Measurements from ENCODE around the gene KIFC3.
"Not testable (repeated sequence)": the region's sequence is repeated elsewhere in the genome, so short reads cannot be mapped to it uniquely, and the experiment has no call there.

KIFC3 gene

GRCh38 chr16:57749101-57749692, 53.1 kb downstream of the KIFC3 start:
- peak overlapping the region; percentile 13; the same call in 1 of the 2 replicates for H3K27ac ChIP-seq
- ChIA-PET CTCF (interaction anchor here (0.5 to 1.2 kb wide), 3 partner anchors 14 to 173 kb away, joined by 3 to 12 read pairs (median 6); partner anchors contain the start of gene KATNB1), POLR2A (ENCODE audit: low non-redundant PET) (no interaction called here)
- TF ChIP-seq, protein P1, sequence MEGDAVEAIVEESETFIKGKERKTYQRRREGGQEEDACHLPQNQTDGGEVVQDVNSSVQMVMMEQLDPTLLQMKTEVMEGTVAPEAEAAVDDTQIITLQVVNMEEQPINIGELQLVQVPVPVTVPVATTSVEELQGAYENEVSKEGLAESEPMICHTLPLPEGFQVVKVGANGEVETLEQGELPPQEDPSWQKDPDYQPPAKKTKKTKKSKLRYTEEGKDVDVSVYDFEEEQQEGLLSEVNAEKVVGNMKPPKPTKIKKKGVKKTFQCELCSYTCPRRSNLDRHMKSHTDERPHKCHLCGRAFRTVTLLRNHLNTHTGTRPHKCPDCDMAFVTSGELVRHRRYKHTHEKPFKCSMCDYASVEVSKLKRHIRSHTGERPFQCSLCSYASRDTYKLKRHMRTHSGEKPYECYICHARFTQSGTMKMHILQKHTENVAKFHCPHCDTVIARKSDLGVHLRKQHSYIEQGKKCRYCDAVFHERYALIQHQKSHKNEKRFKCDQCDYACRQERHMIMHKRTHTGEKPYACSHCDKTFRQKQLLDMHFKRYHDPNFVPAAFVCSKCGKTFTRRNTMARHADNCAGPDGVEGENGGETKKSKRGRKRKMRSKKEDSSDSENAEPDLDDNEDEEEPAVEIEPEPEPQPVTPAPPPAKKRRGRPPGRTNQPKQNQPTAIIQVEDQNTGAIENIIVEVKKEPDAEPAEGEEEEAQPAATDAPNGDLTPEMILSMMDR (conservative IDR thresholded peaks at IDR 0.05; ENCODE audit: low read depth) = no peak
- no peak for DNase-seq (ENCODE audit: low spot score)

- TF ChIP-seq, protein P1 (conservative IDR thresholded peaks at IDR 0.05; ENCODE audit: low read depth) = no peak
- ChIA-PET CTCF (interaction anchor here (0.7 to 1.2 kb wide), 2 partner anchors 13 to 173 kb away, joined by 3 to 12 read pairs; partner anchors contain the start of gene KATNB1), POLR2A (ENCODE audit: low non-redundant PET) (no interaction called here)
- no peak for DNase-seq (ENCODE audit: low spot score)
- H3K27ac ChIP-seq = peak overlapping the region; percentile 13; the same call in 1 of the 2 replicates
Measured at GRCh38 chr16:57748596-57748995, 53.7 kb downstream of the KIFC3 start.

DNA sequence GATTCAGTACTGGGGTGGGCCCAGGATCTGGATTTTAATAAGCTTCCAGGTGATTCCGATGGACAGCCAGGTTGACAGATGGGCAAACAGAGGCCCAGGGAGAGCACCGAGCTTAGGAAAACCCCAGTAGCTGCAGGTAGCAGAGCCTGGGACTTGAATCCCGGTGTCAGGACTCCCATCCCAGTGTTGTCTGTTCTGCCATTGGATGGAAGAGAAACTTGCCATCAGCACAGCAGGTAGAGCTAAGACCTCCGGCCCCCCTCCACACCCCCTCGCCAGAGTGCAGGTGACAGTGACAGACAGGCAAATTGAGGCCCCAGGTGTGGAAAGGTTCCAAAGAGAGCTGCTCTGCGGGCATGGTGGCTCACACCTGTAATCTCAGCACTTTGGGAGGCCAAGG, 54.3 kb downstream of the KIFC3 start:
- H3K27ac ChIP-seq = no peak overlapping the region
- DNase-seq (ENCODE audit: low spot score) = no peak
- TF ChIP-seq, protein P1 (conservative IDR thresholded peaks at IDR 0.05; ENCODE audit: low read depth) = no peak
- POLR2A ChIA-PET (ENCODE audit: low non-redundant PET) = no interaction called here
- CTCF ChIA-PET = interaction anchor here (1.2 kb wide), 1 partner anchor 172 kb away, joined by 3 read pairs; no protein-coding TSS in a partner anchor

- ChIA-PET POLR2A (ENCODE audit: low non-redundant PET) (no interaction called here), CTCF (no interaction called here)
- TF ChIP-seq, protein P1 (conservative IDR thresholded peaks at IDR 0.05; ENCODE audit: low read depth) = no peak
- no peak for DNase-seq (ENCODE audit: low spot score)
- no peak overlapping the region for H3K27ac ChIP-seq
Measured at GRCh38 chr16:57747496-57747895, 54.8 kb downstream of the KIFC3 start.

DNA sequence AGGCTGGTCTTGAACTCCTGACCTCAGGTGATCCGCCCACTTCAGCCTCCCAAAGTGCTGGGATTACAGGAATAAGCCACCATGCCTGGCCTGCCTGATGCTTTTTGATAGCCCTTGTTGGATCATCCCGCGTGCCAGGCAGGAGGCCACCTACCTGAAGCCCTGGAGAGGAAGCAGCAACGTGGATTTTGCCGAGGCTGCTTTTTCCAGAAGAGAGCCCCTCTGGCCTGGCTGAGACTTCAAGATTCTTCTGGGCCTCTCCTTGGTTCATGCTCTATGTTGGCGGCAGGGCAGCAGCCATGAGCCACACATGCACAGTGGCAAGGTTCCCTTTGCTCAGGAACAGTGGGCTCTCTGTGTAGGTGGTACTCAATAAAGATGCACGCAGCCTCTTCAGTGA, 55.2 kb downstream of the KIFC3 start:
- POLR2A ChIA-PET (ENCODE audit: low non-redundant PET) = no interaction called here
- no peak overlapping the region for H3K27ac ChIP-seq
- TF ChIP-seq, protein P1 (conservative IDR thresholded peaks at IDR 0.05; ENCODE audit: low read depth) = no peak
- CTCF ChIA-PET = interaction anchor here (0.5 to 0.7 kb wide), 2 partner anchors 27 to 258 kb away, joined by 3 read pairs; no protein-coding TSS in a partner anchor
- no peak for DNase-seq (ENCODE audit: low spot score)

DNA sequence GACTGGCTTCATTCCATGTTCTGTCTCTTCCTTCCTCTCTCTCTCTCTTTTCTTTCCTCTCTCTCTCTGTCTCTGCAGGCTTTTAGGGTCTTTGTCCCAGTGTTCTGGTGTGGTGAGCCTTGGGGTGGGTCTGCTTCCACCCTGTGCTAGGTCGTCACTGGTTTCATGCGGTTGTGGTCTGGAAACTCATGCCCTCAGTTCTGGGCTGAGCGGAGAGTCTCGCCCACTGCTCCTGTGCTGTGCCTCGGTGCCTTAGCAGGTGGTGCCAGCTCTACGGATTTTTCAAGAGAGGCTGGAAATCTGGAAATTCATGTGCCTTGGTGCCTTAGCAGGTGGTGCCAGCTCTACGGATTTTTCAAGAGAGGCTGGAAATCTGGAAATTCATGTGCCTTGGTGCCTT, 56.0 kb downstream of the KIFC3 start:
- CTCF ChIA-PET = interaction anchor here (0.6 to 0.7 kb wide), 2 partner anchors 97 to 259 kb away, joined by 3 to 7 read pairs; no protein-coding TSS in a partner anchor
- DNase-seq (ENCODE audit: low spot score); POLR2A ChIA-PET (ENCODE audit: low non-redundant PET); H3K27ac ChIP-seq: not testable (repeated sequence)

- no peak overlapping the region for H3K27ac ChIP-seq
- CTCF ChIA-PET = no interaction called here
- TF ChIP-seq, protein P1 (conservative IDR thresholded peaks at IDR 0.05; ENCODE audit: low read depth) = no peak
- no peak for DNase-seq (ENCODE audit: low spot score)
- POLR2A ChIA-PET (ENCODE audit: low non-redundant PET) = no interaction called here
Measured at GRCh38 chr16:57745768-57746167, 56.5 kb downstream of the KIFC3 start.
